ENCODE results near the gene IQSEC1. TPM values are rescaled to one million over a fixed set of nuclear protein-coding genes. Genes with fewer than 3 reads are reported as not detected.
A peak's percentile ranks its signal among the peaks of the same experiment; 100 is the strongest.

Gene IQSEC1
- total and polyA plus RNA-seq, 2 experiments from 2014 or later = 17.8 to 51.7 TPM

DNA sequence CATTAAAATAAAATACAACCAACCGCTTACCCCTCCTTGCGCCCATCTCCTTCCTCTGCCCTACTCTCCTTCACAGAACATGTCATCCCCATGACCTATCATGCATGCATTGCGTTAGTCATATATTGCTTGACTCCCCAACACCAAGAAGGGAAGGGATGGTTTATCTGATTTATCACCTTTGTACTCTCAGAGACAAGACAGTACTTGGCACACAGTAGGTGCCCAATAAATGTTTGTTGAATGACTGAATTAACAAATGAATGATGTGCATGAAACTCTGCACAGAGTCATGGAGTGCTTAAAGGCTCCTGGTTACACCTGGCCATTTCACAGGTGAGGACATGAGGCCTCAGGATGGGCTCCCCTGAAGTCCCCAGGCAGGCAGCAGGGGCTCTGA, 59.7 kb downstream of the IQSEC1 start:
- H3K4me1 ChIP-seq (ENCODE audit: low read depth) = peaks cover 13% of the 10 kb centered on the region
- no peak for DNase-seq (ENCODE audit: low read depth in 1 of 2, low spot score in 1 of 2)
- TF ChIP-seq, protein P1, sequence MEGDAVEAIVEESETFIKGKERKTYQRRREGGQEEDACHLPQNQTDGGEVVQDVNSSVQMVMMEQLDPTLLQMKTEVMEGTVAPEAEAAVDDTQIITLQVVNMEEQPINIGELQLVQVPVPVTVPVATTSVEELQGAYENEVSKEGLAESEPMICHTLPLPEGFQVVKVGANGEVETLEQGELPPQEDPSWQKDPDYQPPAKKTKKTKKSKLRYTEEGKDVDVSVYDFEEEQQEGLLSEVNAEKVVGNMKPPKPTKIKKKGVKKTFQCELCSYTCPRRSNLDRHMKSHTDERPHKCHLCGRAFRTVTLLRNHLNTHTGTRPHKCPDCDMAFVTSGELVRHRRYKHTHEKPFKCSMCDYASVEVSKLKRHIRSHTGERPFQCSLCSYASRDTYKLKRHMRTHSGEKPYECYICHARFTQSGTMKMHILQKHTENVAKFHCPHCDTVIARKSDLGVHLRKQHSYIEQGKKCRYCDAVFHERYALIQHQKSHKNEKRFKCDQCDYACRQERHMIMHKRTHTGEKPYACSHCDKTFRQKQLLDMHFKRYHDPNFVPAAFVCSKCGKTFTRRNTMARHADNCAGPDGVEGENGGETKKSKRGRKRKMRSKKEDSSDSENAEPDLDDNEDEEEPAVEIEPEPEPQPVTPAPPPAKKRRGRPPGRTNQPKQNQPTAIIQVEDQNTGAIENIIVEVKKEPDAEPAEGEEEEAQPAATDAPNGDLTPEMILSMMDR (IDR thresholded peaks at IDR 0.05; ENCODE audit: low read depth, low read length) = no peak
- no peaks in the 10 kb centered on the region for H3K27me3 ChIP-seq
- H3K9me3 ChIP-seq (ENCODE audit: low read depth) = no peaks in the 10 kb centered on the region
- no peaks in the 10 kb centered on the region for H3K36me3 ChIP-seq
- H3K27ac ChIP-seq = no peak overlapping the region
- H3K4me3 ChIP-seq = no peak overlapping the region

DNA sequence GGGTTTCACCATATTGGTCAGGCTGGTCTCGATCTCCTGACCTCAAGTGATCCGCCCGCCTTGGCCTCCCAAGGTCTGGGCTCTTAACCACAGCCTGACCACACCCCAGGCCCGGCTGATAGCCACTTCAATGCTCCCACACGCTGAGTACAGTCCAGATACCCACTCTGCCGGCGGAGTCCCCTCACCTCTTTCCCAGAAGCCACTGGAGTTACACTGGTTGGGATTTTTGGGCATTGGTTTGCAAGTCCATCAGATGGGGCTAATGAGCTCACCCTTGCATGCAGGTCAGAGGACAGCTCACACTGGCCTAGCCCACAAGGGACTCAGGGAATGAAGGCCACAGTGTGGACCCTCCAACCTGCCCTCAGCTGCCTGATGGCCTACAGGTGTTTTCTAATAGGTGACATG, 60.1 kb downstream of the IQSEC1 start:
- Histone ChIP-seq H3K4me3 (no peak overlapping the region), H3K4me1 (ENCODE audit: low read depth) (peaks cover 9% of the 10 kb centered on the region), H3K36me3 (no peaks in the 10 kb centered on the region), H3K27me3 (no peaks in the 10 kb centered on the region), H3K27ac (no peak overlapping the region), H3K9me3 (ENCODE audit: low read depth) (no peaks in the 10 kb centered on the region)
- TF ChIP-seq, protein P1 (IDR thresholded peaks at IDR 0.05; ENCODE audit: low read depth, low read length) = no peak
- no peak for DNase-seq (ENCODE audit: low read depth in 1 of 2, low spot score in 1 of 2)

DNA sequence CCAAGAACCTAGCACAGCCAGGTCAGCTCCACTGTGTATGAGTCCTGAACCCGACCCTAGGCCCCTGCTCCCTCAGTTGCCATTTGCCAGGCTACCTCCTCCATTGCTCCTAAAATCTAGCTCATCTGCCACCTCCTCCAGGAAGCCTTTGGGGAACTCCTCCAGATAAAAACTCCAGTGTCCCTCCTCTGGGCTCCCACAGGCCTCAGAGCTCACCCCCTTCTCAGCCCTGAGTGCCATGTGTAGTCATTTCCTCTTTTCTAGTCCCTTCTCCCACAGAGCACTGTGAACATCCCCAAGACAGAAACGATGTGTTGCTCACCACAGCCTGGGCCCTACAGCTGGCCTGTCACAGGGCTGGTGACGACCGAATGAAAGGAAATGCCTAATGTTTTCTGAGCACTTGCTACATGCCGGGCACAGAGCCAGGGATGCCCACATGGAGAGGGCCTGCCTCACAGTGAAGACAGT, 61.0 kb downstream of the IQSEC1 start:
- peak in 1 of 2 donors; percentile 42 for DNase-seq (ENCODE audit: low read depth in 1 of 2, low spot score in 1 of 2)
- Histone ChIP-seq H3K4me3 (no peak overlapping the region), H3K36me3 (no peaks in the 10 kb centered on the region), H3K27ac (no peak overlapping the region), H3K4me1 (ENCODE audit: low read depth) (peaks cover 6% of the 10 kb centered on the region), H3K27me3 (no peaks in the 10 kb centered on the region), H3K9me3 (ENCODE audit: low read depth) (no peaks in the 10 kb centered on the region)
- TF ChIP-seq, protein P1 (IDR thresholded peaks at IDR 0.05; ENCODE audit: low read depth, low read length) = no peak

DNA sequence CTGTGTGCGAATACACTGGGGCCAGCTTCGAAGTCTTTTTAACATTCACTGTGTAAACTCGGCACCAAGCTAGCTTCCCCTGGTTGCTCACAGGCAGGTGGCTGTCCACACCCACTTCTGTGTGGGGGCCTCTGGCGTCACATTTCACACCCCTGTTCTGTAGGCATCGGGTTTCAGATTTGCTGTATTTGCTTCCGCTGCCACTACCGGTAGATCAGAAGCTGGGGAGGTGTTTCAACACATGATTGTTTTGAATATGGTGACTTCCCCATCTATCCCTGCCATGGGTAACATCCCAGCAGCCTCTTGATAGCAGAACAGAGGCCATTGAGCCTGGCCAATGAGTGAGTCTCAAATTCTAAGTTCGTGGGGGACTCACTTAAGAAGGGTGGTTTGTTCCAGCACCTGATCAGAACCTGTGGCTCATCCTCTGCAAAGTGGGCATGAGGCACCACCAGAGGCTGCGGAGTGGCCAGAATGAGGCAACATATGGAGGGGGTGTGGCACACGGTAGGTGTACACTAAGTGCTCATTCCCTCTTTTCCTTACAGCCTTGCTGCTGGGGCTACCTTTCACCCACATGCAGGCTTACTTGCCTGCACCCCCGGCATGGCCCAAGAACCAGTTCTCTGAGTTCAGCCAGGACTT, 61.5 kb downstream of the IQSEC1 start:
- H3K4me1 ChIP-seq (ENCODE audit: low read depth) = peaks cover 6% of the 10 kb centered on the region
- peak in 1 of 2 donors; percentile 56 for DNase-seq (ENCODE audit: low read depth in 1 of 2, low spot score in 1 of 2)
- no peak overlapping the region for H3K27ac ChIP-seq
- H3K4me3 ChIP-seq = no peak overlapping the region
- no peaks in the 10 kb centered on the region for H3K27me3 ChIP-seq
- TF ChIP-seq, protein P1 (IDR thresholded peaks at IDR 0.05; ENCODE audit: low read depth, low read length) = no peak
- H3K36me3 ChIP-seq = no peaks in the 10 kb centered on the region
- no peaks in the 10 kb centered on the region for H3K9me3 ChIP-seq (ENCODE audit: low read depth)

DNA sequence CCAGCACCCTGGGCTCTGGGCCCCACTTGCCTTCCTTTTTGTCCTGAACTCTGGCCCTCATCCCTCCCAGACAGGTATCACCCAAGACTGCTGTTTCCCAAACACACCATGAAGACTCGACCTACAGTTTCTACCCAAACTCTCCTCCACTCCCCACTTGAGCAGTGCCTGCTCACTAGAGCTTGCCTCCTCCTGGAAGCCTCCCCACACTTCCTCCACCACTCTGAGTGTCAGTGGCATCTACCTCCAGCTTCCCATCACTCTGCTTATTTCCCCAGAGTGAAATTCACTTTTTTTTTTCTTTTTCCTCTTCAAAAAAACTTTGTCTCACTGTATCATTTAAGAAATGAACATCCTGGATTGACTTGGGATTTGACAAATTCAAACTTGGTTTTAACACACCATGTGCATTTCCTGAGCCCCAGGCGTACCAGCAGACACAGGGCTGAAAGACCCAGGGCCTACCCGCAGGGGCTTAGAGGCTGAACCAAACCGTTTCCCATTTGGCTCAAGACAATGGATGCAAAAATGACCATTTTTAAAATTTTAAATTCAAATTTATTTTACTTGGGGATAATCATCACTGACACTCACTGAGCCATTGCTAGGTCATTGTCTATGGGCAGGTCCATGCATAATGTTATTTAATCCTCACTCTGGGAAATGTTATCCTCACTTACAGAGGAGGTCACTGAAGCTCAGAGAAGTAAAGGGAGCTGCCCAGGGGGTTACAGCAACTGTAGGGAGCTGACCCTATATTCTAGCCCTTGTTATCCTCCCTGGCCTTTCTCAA, 62.3 kb downstream of the IQSEC1 start:
- no peak for DNase-seq (ENCODE audit: low read depth in 1 of 2, low spot score in 1 of 2)
- peaks cover 5% of the 10 kb centered on the region for H3K4me1 ChIP-seq (ENCODE audit: low read depth)
- H3K27ac ChIP-seq = no peak overlapping the region
- no peak overlapping the region for H3K4me3 ChIP-seq
- no peaks in the 10 kb centered on the region for H3K36me3 ChIP-seq
- TF ChIP-seq, protein P1 (IDR thresholded peaks at IDR 0.05; ENCODE audit: low read depth, low read length) = no peak
- no peaks in the 10 kb centered on the region for H3K9me3 ChIP-seq (ENCODE audit: low read depth)
- H3K27me3 ChIP-seq = no peaks in the 10 kb centered on the region
